C1 segment of cervical spinal cord (tissue), 14 donors: ENCODE data around the gene ANKRD52.
"Not testable (repeated sequence)": the region's sequence is repeated elsewhere in the genome, so short reads cannot be mapped to it uniquely, and the experiment has no call there.

ENCODE experiments used
- DNase-seq, 14 donors: peaks; one replicate each; lab custom pipeline; 2025; lab: John Stamatoyannopoulos, UW

Gene ANKRD52

GRCh38 chr12:56212361-56212760 is 45.8 kb downstream of the ANKRD52 start:
- DNase-seq, result no peak

- no peak for DNase-seq
Measured at GRCh38 chr12:56208006-56208405, 50.2 kb downstream of the ANKRD52 start.

- peak in 6 of 14 donors; percentile 5 to 29 (median 23) for DNase-seq
Measured at GRCh38 chr12:56206452-56207166, 51.6 kb downstream of the ANKRD52 start.

- DNase-seq, result no peak
Measured at GRCh38 chr12:56205445-56205844, 52.7 kb downstream of the ANKRD52 start.

- DNase-seq, result no peak
Measured at GRCh38 chr12:56204275-56204674, 53.9 kb downstream of the ANKRD52 start.

GRCh38 chr12:56202838-56203237 is 55.3 kb downstream of the ANKRD52 start:
- no peak for DNase-seq

GRCh38 chr12:56202366-56202765 is 55.8 kb downstream of the ANKRD52 start:
- no peak for DNase-seq

GRCh38 chr12:56198836-56199235 is 59.3 kb downstream of the ANKRD52 start:
- no peak for DNase-seq

GRCh38 chr12:56197921-56198635 is 60.1 kb downstream of the ANKRD52 start:
- no peak for DNase-seq

GRCh38 chr12:56196818-56197550 is 61.2 kb downstream of the ANKRD52 start:
- DNase-seq, result not testable (repeated sequence)

GRCh38 chr12:56193025-56193578 is 65.1 kb downstream of the ANKRD52 start:
- DNase-seq, result peak in 10 of 14 donors; percentile 3 to 59 (median 10)

GRCh38 chr12:56192582-56192981 is 65.6 kb downstream of the ANKRD52 start:
- DNase-seq, result no peak

GRCh38 chr12:56190695-56191155 is 67.5 kb downstream of the ANKRD52 start:
- DNase-seq, result peak in 1 of 14 donors; percentile 31

- peak; percentile 21 to 82 (median 73) for DNase-seq
Measured at GRCh38 chr12:56189918-56190694, 68.1 kb downstream of the ANKRD52 start.

GRCh38 chr12:56189099-56189917 is 68.9 kb downstream of the ANKRD52 start, which contains the start of gene SMARCC2:
TSS of gene SMARCC2 (minus strand) at chr12:56189483. CDS start at chr12:56189461, 22 bp downstream.
- peak in 13 of 14 donors; percentile 38 to 86 (median 73) for DNase-seq

GRCh38 chr12:56188778-56189098 is 69.4 kb downstream of the ANKRD52 start:
- peak in 5 of 14 donors; percentile 24 to 45 (median 42) for DNase-seq

- DNase-seq, result no peak
Measured at GRCh38 chr12:56188131-56188777, 69.9 kb downstream of the ANKRD52 start.
